GM12865 (cell line): ENCODE data around the gene CCDC12.

Source experiments
- DNase-seq: peaks from one replicate; pipeline ENCODE4 v3.0.0; 2010; ENCODE audit warnings: low read depth
- H3K4me3 ChIP-seq: 2 replicates; pipeline ENCODE4 v1.5.1; 2011; ENCODE audit warnings: mild to moderate bottlenecking, low read depth, low read length, control low read depth
- TF ChIP-seq, protein P1 (sequence below): IDR thresholded peaks from 2 replicates; pipeline ENCODE4 v1.5.1; 2011; ENCODE audit warnings: low read length, control low read depth, low read depth, inconsistent platforms; ENCODE audit not compliant: insufficient read depth; ENCODE audit errors: missing control alignments

The CCDC12 gene

DNA sequence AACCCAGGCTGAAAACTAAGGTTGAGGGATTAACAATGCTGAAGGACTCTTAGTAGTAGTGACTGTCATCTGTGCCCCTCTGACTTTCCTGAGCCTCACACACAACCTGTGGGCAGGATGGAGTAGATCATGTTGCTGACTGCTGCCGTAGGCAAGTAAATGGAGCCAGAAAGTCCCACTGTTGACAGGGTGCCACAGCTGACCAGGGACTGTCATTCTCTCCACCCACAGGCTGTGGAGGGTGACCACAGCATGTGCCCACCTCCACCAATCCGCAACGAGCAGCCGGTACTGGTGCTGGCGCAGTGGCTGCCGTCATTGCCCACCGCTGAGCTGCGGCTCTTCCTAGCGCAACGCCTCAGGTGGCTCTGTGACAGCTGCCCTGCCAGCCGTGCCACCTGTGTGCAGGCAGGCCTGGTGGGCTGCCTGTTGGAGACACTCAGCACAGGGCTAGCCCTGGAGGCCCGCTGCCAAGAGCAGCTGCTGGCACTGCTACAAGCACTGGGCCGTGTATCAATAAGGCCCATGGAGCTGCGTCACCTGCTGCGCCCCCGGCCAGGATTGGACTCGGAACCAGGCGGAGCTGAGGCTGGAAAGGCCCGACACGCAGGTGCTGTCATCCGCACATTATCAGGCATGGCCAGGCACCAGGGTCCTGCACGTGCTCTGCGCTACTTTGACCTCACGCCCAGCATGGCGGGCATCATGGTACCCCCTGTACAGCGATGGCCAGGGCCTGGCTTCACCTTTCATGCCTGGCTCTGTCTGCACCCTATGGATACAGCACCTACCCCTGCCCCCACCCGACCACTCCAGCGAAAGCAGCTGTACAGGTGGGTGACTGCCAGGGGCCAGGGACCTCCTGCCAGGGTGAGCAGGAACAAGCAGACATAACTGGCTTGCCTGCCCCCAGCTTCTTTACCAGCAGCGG is 18.5 kb upstream of the CCDC12 start:
- no peak for DNase-seq
- TF ChIP-seq, protein P1, sequence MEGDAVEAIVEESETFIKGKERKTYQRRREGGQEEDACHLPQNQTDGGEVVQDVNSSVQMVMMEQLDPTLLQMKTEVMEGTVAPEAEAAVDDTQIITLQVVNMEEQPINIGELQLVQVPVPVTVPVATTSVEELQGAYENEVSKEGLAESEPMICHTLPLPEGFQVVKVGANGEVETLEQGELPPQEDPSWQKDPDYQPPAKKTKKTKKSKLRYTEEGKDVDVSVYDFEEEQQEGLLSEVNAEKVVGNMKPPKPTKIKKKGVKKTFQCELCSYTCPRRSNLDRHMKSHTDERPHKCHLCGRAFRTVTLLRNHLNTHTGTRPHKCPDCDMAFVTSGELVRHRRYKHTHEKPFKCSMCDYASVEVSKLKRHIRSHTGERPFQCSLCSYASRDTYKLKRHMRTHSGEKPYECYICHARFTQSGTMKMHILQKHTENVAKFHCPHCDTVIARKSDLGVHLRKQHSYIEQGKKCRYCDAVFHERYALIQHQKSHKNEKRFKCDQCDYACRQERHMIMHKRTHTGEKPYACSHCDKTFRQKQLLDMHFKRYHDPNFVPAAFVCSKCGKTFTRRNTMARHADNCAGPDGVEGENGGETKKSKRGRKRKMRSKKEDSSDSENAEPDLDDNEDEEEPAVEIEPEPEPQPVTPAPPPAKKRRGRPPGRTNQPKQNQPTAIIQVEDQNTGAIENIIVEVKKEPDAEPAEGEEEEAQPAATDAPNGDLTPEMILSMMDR, result no peak
- H3K4me3 ChIP-seq, result no peak overlapping the region

DNA sequence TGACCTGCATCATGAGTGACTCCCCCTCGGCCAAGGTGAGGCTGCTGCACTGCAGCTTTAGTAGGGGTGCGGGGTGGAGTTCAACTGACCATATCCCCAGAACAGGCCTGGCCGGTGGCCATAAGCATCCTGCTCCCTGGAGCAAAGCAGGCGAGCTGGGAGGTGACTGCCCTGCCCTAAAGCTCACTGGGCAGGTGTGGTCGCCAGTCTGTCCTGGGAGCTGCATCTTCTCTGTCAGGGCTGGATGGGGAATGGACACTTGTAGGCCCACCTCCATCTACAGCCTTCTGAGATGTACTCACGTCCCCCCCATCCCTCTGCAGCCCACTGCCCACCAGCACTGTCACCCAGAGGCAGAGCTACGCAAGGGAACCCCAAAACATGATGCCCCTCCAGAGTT is 17.4 kb upstream of the CCDC12 start:
- TF ChIP-seq, protein P1, result no peak
- no peak overlapping the region for H3K4me3 ChIP-seq
- no peak for DNase-seq

DNA sequence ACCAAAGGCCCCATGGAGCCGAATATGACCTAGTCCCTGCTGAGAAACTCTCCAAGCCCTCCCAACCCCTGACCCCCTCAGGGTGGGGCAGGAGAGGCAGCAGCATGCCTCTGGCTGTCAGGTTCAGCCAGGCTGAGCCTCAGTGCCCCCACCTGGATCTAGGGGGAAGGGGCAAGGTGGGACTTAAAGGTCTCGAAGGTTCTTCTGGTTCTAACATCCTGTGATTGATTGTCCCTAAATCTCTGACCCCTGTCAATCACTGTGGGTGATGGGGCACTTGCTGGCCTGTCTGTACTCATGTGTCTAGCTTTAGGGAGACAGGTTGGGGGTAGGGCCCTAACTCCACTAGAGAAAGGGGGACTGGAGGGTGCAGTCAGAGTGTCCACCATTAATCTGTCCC is 16.7 kb upstream of the CCDC12 start:
- H3K4me3 ChIP-seq, result no peak overlapping the region
- DNase-seq, result no peak
- TF ChIP-seq, protein P1, result no peak

DNA sequence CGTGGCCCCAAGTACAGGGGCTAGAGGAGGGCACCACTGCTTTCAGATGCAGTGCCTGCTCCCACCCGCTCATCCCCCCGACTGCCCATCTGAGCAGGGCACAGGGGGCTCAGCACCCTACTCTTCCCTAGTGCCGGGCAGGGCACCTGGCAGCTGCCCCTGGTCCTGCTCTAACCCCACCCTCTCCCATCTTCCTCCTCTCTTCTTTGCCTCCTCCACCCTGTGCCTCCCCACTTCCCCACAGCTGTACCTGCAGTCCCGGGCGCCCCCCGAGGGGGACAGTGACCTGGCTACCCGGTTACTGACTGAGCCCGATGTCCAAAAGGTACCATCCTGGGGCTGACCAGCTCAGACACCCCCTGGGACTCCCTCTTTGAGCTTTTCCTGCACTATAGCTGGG is 15.7 kb upstream of the CCDC12 start:
- H3K4me3 ChIP-seq, result no peak overlapping the region
- no peak for DNase-seq
- TF ChIP-seq, protein P1, result no peak

DNA sequence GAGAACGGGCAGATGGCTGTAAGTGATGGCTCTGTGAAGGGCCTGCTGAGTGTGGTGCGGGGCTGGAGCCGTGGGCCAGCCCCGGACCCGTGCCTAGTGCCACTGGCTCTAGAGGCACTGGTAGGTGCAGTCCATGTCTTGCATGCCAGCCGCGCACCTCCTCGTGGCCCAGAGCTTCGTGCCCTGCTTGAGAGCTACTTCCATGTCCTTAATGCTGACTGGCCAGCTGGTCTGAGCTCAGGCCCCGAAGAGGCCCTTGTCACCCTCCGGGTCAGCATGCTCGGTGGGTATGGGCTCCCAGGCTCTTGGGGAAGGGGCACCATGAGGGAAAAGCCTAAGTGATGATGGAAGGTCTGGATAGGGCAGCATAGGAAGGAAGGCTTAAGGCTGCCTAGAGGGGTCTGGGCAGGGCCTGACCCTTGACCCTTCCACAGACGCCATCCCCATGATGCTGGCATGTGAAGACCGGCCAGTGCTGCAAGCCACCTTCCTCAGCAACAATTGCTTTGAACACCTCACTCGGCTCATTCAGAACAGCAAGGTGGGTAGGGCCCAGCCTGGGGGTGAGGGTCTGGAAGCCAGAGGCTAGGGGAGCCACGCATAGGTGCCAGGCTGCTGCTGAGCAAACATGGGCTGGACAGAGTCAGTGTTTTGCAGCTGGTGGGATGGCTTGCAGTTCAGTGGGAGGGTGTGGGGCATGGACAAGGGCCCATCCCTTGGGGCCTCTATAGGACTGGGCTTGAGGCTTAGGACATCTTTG is 15.0 kb upstream of the CCDC12 start:
- peak overlapping the region; percentile 1; the same call in 1 of the 2 replicates for H3K4me3 ChIP-seq
- DNase-seq, result no peak
- TF ChIP-seq, protein P1, result no peak

DNA sequence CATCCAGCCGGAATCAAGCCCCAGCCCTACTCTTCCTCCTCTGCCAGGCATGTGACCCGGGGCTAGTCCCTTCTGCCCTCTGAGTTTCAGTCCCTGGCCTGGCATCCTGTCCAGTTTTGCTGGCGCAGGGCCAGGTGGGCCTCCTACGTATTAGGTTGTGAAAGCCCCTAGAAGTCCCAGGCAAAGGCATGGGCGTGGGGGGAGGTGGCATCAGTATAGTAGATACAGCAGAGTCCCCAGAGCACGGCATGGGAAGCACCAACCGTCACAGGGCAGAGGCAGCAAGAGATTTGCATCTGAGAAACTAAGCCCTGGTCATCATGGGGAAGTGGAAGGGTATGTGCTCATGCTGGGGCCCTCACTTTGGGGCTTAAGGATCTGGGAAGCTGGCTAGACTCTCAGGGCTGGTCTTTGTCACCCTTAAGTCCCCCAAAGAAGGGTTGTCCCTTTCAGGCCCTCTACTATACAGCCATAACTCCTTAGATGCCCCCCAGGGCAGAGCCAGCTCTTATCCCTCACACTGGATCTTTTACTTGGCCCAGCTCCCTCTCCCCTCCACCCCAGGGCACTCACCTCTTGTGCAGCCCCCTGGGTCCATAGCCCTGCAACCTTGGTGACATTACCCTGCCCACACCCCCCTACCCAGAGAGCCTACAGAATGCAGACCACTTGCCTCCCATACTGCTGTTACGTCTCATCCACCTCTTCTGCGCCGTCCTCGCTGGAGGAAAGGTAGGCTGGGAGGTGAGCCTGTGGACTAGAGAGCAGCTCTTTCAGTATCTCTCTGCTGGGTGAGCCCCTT is 14.2 kb upstream of the CCDC12 start:
- DNase-seq, result peak; percentile 90
- TF ChIP-seq, protein P1, result no peak

More for the DNA sequence above, 14.2 kb upstream of the CCDC12 start:
- H3K4me3 ChIP-seq, result peak overlapping the region; percentile 3
